Glomerular visceral epithelial cell (primary cell): ENCODE results near the gene ZNF18.
"Not testable (repeated sequence)": the region's sequence is repeated elsewhere in the genome, so short reads cannot be mapped to it uniquely, and the experiment has no call there.

Experiments used
- DNase-seq: peaks from one replicate; pipeline ENCODE4 v3.0.0-alpha.2; 2016; ENCODE audit errors: extremely low spot score

The ZNF18 gene

GRCh38 chr17:11986179-11986941 lies 10.9 kb downstream of the ZNF18 start:
- DNase-seq = no peak

- no peak for DNase-seq
Observed at GRCh38 chr17:11981862-11982261, 15.4 kb downstream of the ZNF18 start.

GRCh38 chr17:11980813-11981212 lies 16.5 kb downstream of the ZNF18 start:
- no peak for DNase-seq

GRCh38 chr17:11979795-11980194 lies 17.5 kb downstream of the ZNF18 start:
- DNase-seq = no peak

- not testable (repeated sequence) for DNase-seq
Observed at GRCh38 chr17:11972741-11973140, 24.5 kb downstream of the ZNF18 start.

- no peak for DNase-seq
Observed at GRCh38 chr17:11969565-11969964, 27.7 kb downstream of the ZNF18 start.

- no peak for DNase-seq
Observed at GRCh38 chr17:11954936-11955335, 42.3 kb downstream of the ZNF18 start.

GRCh38 chr17:11953924-11954323 lies 43.4 kb downstream of the ZNF18 start:
- DNase-seq = no peak

- no peak for DNase-seq
Observed at GRCh38 chr17:11952610-11953009, 44.7 kb downstream of the ZNF18 start.

- no peak for DNase-seq
Observed at GRCh38 chr17:11950771-11951519, 46.3 kb downstream of the ZNF18 start.

GRCh38 chr17:11949571-11949970 lies 47.7 kb downstream of the ZNF18 start:
- not testable (repeated sequence) for DNase-seq

- DNase-seq = no peak
Observed at GRCh38 chr17:11948789-11949188, 48.5 kb downstream of the ZNF18 start.

- no peak for DNase-seq
Observed at GRCh38 chr17:11944587-11944986, 52.7 kb downstream of the ZNF18 start.

- DNase-seq = no peak
Observed at GRCh38 chr17:11943759-11944347, 53.4 kb downstream of the ZNF18 start.

- not testable (repeated sequence) for DNase-seq
Observed at GRCh38 chr17:11943086-11943485, 54.2 kb downstream of the ZNF18 start.

- DNase-seq = no peak
Observed at GRCh38 chr17:11940904-11941303, 56.4 kb downstream of the ZNF18 start.

GRCh38 chr17:11935734-11936406 lies 61.4 kb downstream of the ZNF18 start:
- DNase-seq = peak; percentile 6

- DNase-seq = no peak
Observed at GRCh38 chr17:11932337-11932898, 64.9 kb downstream of the ZNF18 start.

GRCh38 chr17:11928436-11928835 lies 68.8 kb downstream of the ZNF18 start:
- DNase-seq = no peak
